ENCODE results near the gene PRKAA2. TPM values are rescaled to one million over a fixed set of nuclear protein-coding genes. Genes with fewer than 3 reads are reported as not detected.
"Not testable (repeated sequence)": the region's sequence is repeated elsewhere in the genome, so short reads cannot be mapped to it uniquely, and the experiment has no call there.

Gene PRKAA2
- 1.7 and 4.0 TPM in 2 replicates for total RNA-seq

DNA sequence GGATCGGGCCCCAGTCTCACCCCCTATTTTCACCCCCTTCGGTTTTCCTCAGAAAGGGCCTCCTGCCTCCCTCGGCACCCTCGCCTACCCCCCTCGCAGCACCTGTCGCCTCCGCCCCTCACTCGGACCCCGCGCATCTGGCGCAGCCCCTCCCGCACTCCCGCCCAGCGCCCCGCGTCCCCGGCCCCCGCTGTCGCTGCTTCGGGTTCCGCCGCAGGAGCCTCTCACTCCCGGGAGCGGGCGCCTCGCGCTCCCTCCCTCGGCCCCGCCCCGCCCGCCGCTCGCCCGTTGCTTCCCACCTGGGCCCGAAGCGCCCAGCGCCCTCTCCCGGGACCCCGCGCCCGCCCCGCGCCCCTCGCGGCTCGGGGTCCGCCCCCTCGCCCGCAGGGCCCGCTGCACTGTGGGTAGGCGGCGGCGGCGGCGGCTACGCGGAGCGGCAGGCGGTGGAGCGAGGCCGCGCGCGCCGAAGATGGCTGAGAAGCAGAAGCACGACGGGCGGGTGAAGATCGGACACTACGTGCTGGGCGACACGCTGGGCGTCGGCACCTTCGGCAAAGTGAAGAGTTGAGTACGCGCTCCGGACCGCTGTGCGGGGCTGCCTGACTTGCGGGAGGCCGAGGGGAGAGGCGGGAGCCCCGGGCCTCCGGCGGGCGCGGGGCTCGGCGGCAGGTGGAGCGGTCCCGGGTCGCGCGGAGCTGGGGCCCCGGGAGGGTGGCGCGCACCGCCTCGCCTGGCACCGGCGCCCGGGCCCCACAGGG lies at the start of gene PRKAA2:
Gene PRKAA2 (plus strand): TSS at position 396 of the 758 bp plus-strand sequence. CDS start 74 bp downstream, at position 470.
- peak; percentile 23 to 57 for DNase-seq (ENCODE audit: low read depth in 2 of 2)

GRCh38 chr1:56595397-56596191 lies 49.5 kb upstream of the PRKAA2 start:
- not testable (repeated sequence) for DNase-seq (ENCODE audit: low read depth in 2 of 2)

GRCh38 chr1:56610097-56610496 lies 35.0 kb upstream of the PRKAA2 start:
- not testable (repeated sequence) for DNase-seq (ENCODE audit: low read depth in 2 of 2)

- DNase-seq (ENCODE audit: low read depth in 2 of 2), result not testable (repeated sequence)
Measured at GRCh38 chr1:56610770-56611169, 34.3 kb upstream of the PRKAA2 start.

GRCh38 chr1:56617141-56617540 lies 28.0 kb upstream of the PRKAA2 start:
- DNase-seq (ENCODE audit: low read depth in 2 of 2), result no peak

DNA sequence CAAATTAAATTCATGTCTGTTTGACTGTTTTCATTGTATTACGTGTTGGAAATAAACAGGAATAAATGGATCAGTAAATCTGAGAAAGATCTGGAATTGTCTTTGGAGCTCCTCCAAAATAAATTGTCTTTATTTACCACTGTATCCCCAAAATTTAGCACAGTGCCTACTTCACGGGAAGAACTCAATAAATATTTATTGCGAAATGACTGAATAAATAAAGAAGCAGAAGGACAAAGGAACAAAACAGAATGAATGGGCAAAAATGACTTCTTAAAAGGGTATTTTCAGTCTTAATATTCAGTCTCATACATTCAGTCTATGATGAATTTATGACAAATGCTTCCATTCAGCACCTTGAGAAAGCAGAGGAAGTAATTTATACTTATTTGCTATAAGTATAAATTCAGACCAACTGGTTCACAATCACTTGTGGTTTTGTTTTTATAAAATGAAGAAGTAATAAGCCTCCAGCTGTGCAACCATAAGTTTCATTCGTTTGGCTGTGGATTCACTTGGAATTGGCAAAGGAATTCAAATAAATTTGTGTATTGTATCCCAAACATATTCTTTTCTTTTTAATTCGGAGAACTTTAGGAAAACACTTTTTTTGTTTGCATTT lies 19.2 kb upstream of the PRKAA2 start:
- DNase-seq (ENCODE audit: low read depth in 2 of 2), result no peak

DNA sequence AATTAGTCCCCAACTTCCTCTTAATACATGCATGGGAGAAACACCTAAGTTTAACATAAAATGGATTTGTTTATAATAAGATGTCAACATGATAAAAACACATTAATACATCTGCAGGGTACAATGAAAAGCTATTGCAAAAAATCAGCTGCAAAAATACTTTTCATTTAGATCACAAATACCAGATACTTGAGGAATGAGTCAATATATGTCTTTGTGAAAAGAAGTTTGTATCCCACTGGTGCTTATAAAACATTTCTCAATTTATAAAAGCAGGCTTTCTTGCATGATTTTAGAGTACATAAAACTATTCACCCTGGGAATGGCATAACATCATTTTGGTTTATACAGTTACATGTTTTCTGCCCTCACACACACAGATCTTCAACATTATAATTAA lies 18.6 kb upstream of the PRKAA2 start:
- no peak for DNase-seq (ENCODE audit: low read depth in 2 of 2)

- DNase-seq (ENCODE audit: low read depth in 2 of 2), result no peak
Measured at GRCh38 chr1:56627019-56627635, 18.0 kb upstream of the PRKAA2 start.

GRCh38 chr1:56627636-56628039 lies 17.5 kb upstream of the PRKAA2 start:
- no peak for DNase-seq (ENCODE audit: low read depth in 2 of 2)

- DNase-seq (ENCODE audit: low read depth in 2 of 2), result no peak
Measured at GRCh38 chr1:56630786-56631185, 14.3 kb upstream of the PRKAA2 start.

DNA sequence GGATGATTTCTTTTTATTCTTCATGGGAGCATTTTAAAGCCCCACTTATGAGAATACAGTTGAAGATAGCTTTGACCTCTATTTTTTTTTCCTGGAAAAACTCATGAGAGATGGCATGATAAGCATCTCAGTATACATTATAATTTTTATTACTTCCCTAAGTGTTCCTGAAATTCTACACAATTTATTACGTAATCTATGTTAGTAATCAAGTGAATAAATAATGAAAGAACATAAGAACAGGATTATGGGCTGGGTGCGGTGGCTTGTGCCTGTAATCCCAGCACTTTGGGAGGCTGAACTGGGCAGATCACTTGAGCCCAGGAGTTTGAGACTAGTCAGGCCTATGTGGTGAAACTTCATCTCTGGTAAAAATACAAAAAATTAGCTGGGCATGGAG lies 13.2 kb upstream of the PRKAA2 start:
- DNase-seq (ENCODE audit: low read depth in 2 of 2), result no peak

GRCh38 chr1:56634981-56635380 lies 10.1 kb upstream of the PRKAA2 start:
- DNase-seq (ENCODE audit: low read depth in 2 of 2), result no peak

- DNase-seq (ENCODE audit: low read depth in 2 of 2), result no peak
Measured at GRCh38 chr1:56638248-56638647, 6.9 kb upstream of the PRKAA2 start.

- DNase-seq (ENCODE audit: low read depth in 2 of 2), result no peak
Measured at GRCh38 chr1:56639211-56639610, 5.9 kb upstream of the PRKAA2 start.

DNA sequence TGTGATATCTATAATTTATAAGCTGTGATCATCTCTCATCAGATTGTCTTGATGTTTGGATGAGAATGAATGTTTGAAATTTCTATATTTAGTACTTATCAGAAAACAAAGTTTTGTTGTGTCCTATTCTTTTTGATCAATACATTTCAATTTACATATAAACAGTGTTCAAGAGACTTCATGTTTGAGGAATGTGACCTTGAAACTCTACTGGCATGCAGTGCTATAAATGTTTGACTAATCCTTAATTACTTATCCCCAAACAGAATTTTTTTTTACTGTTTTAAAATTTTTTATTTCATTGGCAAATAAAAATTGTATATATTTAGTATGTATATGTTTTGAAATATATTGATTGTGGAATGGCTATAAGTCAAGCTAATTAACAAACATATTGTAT lies 1.5 kb upstream of the PRKAA2 start:
- DNase-seq (ENCODE audit: low read depth in 2 of 2), result no peak

- peak; percentile 5 to 23 for DNase-seq (ENCODE audit: low read depth in 2 of 2)
Measured at GRCh38 chr1:56644064-56644918, 823 bp upstream of the PRKAA2 start.

GRCh38 chr1:56645677-56646305 lies 677 bp downstream of the PRKAA2 start:
- peak; percentile 1 to 17 for DNase-seq (ENCODE audit: low read depth in 2 of 2)

DNA sequence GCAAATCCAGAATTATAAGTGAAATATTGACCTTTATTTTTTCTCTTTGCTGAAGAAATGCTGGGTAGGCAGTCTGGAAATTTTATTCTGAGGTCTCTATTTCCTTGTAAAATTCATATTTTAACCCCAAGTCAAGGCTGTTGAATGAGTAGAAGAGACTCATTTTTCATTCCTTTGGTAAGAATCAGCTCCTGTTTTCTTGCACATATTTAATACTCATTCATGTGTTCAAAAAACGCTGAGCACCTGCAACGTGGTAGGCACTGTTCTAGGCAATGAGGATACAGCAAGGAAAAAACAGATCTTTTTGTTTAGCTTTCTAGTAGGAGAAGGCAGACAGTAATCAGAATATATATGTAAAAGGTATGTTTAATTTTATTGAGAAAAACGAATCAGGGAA lies 1.5 kb downstream of the PRKAA2 start:
- DNase-seq (ENCODE audit: low read depth in 2 of 2), result no peak

GRCh38 chr1:56647106-56647505 lies 2.0 kb downstream of the PRKAA2 start:
- DNase-seq (ENCODE audit: low read depth in 2 of 2), result no peak

DNA sequence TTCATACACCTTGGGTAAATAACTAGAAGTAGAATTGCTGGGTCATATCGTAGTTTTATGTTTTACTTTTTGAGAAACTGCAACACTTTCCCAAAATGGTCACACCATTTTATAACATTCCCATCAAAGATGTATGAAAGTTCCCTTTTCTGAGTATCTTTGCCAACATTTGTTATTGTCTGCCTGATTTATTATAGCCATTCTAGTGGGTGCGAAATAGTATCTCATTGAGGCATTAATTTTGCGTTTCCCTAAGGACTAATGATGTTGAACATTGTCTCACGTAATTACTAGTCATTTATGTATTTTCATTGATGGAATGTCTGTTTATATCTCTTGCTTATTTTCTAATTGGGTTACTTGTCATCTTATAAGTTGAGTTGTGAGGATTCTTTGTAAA lies 3.4 kb downstream of the PRKAA2 start:
- no peak for DNase-seq (ENCODE audit: low read depth in 2 of 2)
